MM.1S (cell line): ENCODE data around the gene TIMM23.
"Not testable (repeated sequence)": the region's sequence is repeated elsewhere in the genome, so short reads cannot be mapped to it uniquely, and the experiment has no call there.

ENCODE experiments used
- DNase-seq: peaks from one replicate; pipeline ENCODE4 v3.0.0-alpha.2; 2015
- H2AFZ ChIP-seq: fragments of 300-600 bp; sonication (generic); 2 replicates; pipeline ENCODE4 v1.6.0; 2016; ENCODE audit warnings: antibody characterized with exemption, low read length
- H3F3A ChIP-seq: fragments of 300-600 bp; sonication (generic); 2 replicates; pipeline ENCODE4 v1.6.1; 2016; ENCODE audit warnings: mild to moderate bottlenecking, antibody characterized with exemption, low read length, moderate library complexity, mixed read lengths; ENCODE audit not compliant: insufficient read depth
- H3K27ac ChIP-seq: fragments of 300-600 bp; sonication (generic); 2 replicates; pipeline ENCODE4 v1.5.1; 2016; ENCODE audit warnings: mild to moderate bottlenecking, low read length
- H3K27me3 ChIP-seq: fragments of 300-600 bp; sonication (generic); replicated peaks from 2 replicates; pipeline ENCODE4 v1.6.0; 2016; ENCODE audit warnings: low read length; ENCODE audit not compliant: insufficient read depth
- H3K36me3 ChIP-seq: fragments of 300-600 bp; sonication (generic); replicated peaks from 2 replicates; pipeline ENCODE4 v1.6.1; 2016; ENCODE audit warnings: mild to moderate bottlenecking, low read length, mixed read lengths; ENCODE audit not compliant: insufficient read depth
- H3K4me1 ChIP-seq: fragments of 300-600 bp; sonication (generic); 2 replicates; pipeline ENCODE4 v1.6.1; 2016; ENCODE audit warnings: low read length, mixed read lengths
- H3K4me2 ChIP-seq: fragments of 300-600 bp; sonication (generic); 2 replicates; pipeline ENCODE4 v1.6.0; 2016; ENCODE audit warnings: low read depth, low read length
- H3K4me3 ChIP-seq: fragments of 300-600 bp; sonication (generic); 2 replicates; pipeline ENCODE4 v1.5.1; 2016; ENCODE audit warnings: low read length, mixed read lengths
- H3K79me2 ChIP-seq: fragments of 300-600 bp; sonication (generic); 2 replicates; pipeline ENCODE4 v1.6.1; 2016; ENCODE audit warnings: mixed run types, low read length, mixed read lengths
- H3K9ac ChIP-seq: fragments of 300-600 bp; sonication (generic); 2 replicates; pipeline ENCODE4 v1.6.1; 2016; ENCODE audit warnings: low read length, mixed read lengths
- H3K9me2 ChIP-seq: fragments of 300-600 bp; sonication (generic); replicated peaks from 2 replicates; pipeline ENCODE4 v1.6.1; 2016; ENCODE audit warnings: mild to moderate bottlenecking, low read length, mixed read lengths; ENCODE audit not compliant: insufficient read depth
- H3K9me3 ChIP-seq: fragments of 300-600 bp; sonication (generic); replicated peaks from 2 replicates; pipeline ENCODE4 v1.6.1; 2016; ENCODE audit warnings: mild to moderate bottlenecking, low read length, mixed read lengths; ENCODE audit not compliant: insufficient read depth
- H4K20me1 ChIP-seq: fragments of 300-600 bp; sonication (generic); 2 replicates; pipeline ENCODE4 v1.6.1; 2016; ENCODE audit warnings: mild to moderate bottlenecking, low read length, moderate library complexity, mixed read lengths; ENCODE audit not compliant: insufficient read depth

TIMM23 gene, protein sequence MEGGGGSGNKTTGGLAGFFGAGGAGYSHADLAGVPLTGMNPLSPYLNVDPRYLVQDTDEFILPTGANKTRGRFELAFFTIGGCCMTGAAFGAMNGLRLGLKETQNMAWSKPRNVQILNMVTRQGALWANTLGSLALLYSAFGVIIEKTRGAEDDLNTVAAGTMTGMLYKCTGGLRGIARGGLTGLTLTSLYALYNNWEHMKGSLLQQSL

DNA sequence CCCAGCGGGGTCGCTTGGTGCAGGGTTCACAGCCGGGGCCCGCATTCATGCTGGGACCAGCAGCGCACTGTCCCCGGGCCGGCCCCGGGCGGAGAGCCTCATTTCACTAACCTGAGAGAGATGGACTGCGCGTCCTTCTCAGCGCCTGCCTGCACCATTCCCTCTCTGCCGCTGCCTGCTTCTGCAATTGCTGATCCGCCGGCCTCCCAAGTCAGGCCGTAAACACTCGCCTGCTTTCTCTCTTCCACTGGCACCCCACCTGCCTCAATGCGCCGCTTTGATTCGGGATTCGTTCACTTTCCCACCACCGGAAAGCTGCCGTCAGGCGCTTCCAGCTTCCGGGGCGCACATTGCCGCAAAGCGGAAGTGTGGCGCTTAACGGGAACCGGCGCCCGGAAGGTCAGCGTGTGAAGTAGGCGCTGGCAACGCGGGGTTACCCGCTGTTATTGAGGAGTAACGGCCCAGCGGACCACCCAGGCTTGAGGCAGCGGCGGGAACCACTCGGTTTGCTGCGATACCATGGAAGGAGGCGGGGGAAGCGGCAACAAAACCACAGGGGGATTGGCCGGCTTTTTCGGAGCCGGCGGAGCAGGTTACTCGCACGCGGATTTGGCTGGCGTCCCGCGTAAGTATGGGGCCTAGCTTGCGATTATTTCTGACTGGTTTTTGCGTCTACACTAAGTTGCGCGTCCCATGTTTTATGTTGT lies at the start of gene TIMM23:
TSS of gene TIMM23 (plus strand) at position 384 of the 707 bp plus-strand sequence. CDS start at position 520, 136 bp downstream.
- not testable (repeated sequence) for H3K36me3 ChIP-seq, H3K4me1 ChIP-seq, H3K27me3 ChIP-seq, H3K9me3 ChIP-seq, H3K9me2 ChIP-seq, H4K20me1 ChIP-seq, H3F3A ChIP-seq
- Histone ChIP-seq H3K4me2 (peak within 1 kb of the TSS; percentile 66), H3K4me3 (peak within 1 kb of the TSS; percentile 79), H3K27ac (peak within 1 kb of the TSS; percentile 51; the same call in 1 of the 2 replicates), H3K79me2 (peaks cover 72% of the 10 kb centered on the region), H2AFZ (0 out of 2 replicates have a peak within 1 kb of the TSS, but pooled peaks have one; percentile 56), H3K9ac (peak within 1 kb of the TSS; percentile 77)
- peak; percentile 87 for DNase-seq

DNA sequence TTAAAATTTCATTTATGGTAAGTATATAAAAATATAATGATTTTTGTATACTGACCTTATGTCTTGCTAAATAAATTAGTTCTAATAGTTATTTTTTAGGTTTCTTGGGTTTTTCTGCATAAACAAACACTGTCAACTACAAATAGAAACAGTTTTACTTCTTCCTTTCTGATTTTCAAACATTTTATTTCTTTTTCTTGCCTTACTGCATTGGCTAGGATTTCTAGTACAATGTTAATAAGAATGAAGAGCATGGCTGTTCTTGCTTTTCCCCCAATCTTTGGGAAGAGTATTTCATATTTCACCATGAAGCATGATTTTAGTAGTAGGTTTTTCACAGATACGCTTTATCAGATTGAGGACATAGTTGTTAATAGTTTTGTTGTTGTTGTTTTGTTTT lies 45.5 kb upstream of the TIMM23 start:
- H3K36me3 ChIP-seq, H3K4me1 ChIP-seq, H4K20me1 ChIP-seq, H3K79me2 ChIP-seq, H3K9me3 ChIP-seq, H3F3A ChIP-seq, H3K9me2 ChIP-seq, H3K27me3 ChIP-seq, H2AFZ ChIP-seq, H3K4me3 ChIP-seq, H3K9ac ChIP-seq, H3K27ac ChIP-seq, DNase-seq, H3K4me2 ChIP-seq: not testable (repeated sequence)

DNA sequence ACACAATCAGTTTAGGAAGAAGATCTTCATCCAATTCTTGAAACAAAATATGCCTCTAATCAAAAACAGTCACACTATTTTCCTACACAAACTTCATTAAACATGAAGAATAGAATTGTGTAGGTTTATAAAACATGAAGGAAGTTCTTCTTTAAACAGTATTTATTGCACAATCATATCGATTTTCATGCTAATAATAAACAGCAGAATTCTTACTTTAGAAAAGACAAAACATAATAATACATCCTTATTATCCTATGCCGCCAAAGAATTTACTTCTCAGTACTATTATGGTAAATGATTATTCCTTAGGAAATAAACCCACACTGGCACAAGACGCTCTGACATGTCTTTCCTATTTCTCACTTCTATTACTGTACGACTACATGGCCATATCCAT lies 41.0 kb upstream of the TIMM23 start:
- H3K4me3 ChIP-seq, H3K9ac ChIP-seq, H3K36me3 ChIP-seq, H3K4me1 ChIP-seq, H3F3A ChIP-seq, H4K20me1 ChIP-seq, H3K27me3 ChIP-seq, H3K9me2 ChIP-seq, H2AFZ ChIP-seq, H3K9me3 ChIP-seq, DNase-seq, H3K27ac ChIP-seq, H3K4me2 ChIP-seq, H3K79me2 ChIP-seq: not testable (repeated sequence)

DNA sequence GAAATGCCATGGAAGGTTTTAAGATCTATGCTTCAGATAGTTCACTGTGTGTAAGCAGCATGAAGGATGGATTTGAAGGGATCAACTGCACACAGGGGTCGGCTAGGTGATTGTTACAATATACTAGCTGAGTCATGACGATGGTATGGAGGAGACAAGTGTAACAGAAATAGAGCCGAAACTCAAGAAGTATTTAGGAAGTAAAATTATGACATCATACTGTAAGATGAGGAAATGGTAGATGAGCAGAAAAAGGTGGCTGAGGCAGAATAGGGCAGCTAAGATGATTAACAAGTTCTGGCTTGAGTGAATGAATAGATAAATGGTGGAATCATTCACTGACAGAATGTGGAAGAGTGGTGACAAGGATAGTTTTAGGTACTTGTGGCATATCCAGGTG lies 37.5 kb upstream of the TIMM23 start:
- not testable (repeated sequence) for H3K4me3 ChIP-seq

DNA sequence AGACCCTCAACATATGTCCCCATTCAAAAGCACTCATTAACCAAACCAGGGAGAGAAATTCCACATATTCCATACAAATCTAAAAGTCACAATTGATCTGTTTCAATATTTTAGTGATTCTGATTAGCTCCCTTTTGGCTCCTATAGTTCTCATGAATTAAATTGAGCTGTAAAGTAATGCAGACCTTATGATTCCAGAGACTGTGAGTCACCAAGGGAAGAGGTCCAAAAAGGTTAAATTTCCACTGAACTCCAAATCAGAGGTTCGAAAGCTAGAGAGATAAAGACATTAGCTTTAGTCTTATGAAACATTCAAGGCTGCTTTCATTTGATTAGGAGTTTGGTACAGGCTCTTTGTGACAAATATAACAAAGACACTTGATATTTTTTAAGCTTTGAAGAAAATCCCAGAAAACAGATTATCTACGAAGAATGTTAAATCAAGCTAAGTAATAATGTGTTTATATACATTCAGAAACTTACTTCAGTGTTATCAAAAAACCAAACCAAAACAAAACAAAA lies 33.1 kb upstream of the TIMM23 start:
- H3K9me3 ChIP-seq, H3K27me3 ChIP-seq, DNase-seq, H3K9ac ChIP-seq, H3K36me3 ChIP-seq, H4K20me1 ChIP-seq, H3K4me2 ChIP-seq, H3K4me1 ChIP-seq, H3F3A ChIP-seq, H3K27ac ChIP-seq, H2AFZ ChIP-seq, H3K79me2 ChIP-seq, H3K9me2 ChIP-seq, H3K4me3 ChIP-seq: not testable (repeated sequence)

More for the DNA sequence above, 37.5 kb upstream of the TIMM23 start:
- H3K4me2 ChIP-seq, H3K36me3 ChIP-seq, H3F3A ChIP-seq, H3K9me2 ChIP-seq, H3K4me1 ChIP-seq, H3K79me2 ChIP-seq, H3K27me3 ChIP-seq, H4K20me1 ChIP-seq, H3K9me3 ChIP-seq, H3K9ac ChIP-seq, DNase-seq, H3K27ac ChIP-seq, H2AFZ ChIP-seq: not testable (repeated sequence)

DNA sequence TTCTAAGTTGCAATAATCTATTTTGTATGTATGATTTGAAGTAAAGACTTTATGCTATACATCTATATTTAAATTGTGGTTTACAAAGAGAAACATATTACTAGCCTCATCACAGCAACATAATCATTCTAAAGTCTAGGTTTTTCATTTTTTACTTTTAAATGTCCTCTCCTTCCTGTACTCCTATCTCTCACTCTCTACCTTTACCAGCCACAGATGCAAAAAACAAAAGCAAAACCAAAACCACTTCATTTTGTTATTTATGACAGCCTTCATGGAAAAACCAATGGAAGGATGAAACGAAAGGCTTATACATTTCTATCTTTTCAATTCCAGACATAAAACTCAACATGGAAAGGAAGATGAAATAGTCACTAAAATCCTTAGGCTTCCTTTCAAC lies 31.1 kb upstream of the TIMM23 start:
- DNase-seq, H3K4me3 ChIP-seq, H3F3A ChIP-seq, H3K4me2 ChIP-seq, H3K36me3 ChIP-seq, H3K9me3 ChIP-seq, H3K27me3 ChIP-seq, H2AFZ ChIP-seq, H3K9me2 ChIP-seq, H4K20me1 ChIP-seq, H3K27ac ChIP-seq, H3K4me1 ChIP-seq, H3K79me2 ChIP-seq, H3K9ac ChIP-seq: not testable (repeated sequence)

DNA sequence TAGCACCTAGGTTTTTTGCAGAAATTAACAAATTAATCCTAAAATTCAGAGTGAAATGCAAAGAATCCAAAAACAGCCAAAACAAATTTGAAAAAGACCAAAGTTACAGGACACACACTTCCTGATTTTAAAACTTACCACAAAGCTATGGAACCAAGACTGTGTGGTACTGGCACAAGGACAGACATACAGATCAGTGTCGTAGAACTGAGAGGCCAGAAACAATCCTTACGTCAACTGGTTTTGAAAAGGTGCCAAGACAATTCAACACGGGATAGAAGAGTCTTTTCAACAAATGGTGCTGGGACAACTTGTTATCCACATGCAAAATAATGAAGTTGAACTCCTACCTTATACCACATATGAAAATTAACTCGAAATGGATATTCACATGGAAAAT lies 26.8 kb upstream of the TIMM23 start:
- H3K4me3 ChIP-seq, H4K20me1 ChIP-seq, DNase-seq, H3K9me2 ChIP-seq, H3K27ac ChIP-seq, H3K27me3 ChIP-seq, H3K4me1 ChIP-seq, H3K36me3 ChIP-seq, H3K9ac ChIP-seq, H3F3A ChIP-seq, H3K4me2 ChIP-seq, H2AFZ ChIP-seq, H3K9me3 ChIP-seq, H3K79me2 ChIP-seq: not testable (repeated sequence)

DNA sequence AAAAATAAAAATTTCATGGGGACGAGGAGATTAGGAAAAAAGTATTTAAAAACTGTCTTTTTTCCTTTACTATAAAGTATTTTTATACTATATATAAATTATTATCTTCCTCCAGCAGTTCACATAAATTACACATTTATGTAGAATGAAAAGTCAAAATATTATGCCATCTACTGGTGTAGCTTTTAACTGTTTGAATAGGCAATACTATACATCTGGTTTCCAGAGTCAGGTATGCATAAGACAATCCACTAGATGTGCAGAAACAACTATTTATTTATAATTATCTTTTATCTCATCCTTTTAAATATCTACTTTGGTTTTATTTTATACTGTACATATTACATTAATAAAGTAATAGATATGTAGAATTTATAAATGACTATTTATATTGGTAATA lies 24.9 kb upstream of the TIMM23 start:
- not testable (repeated sequence) for DNase-seq, H3K4me1 ChIP-seq, H3K79me2 ChIP-seq, H3F3A ChIP-seq, H3K9me3 ChIP-seq, H3K4me2 ChIP-seq, H2AFZ ChIP-seq, H4K20me1 ChIP-seq, H3K9ac ChIP-seq, H3K4me3 ChIP-seq, H3K27me3 ChIP-seq, H3K27ac ChIP-seq, H3K9me2 ChIP-seq, H3K36me3 ChIP-seq
